Breast epithelium (tissue), 4 donors: ENCODE results near the gene CDK6. TPM values are rescaled to one million over a fixed set of nuclear protein-coding genes. Genes with fewer than 3 reads are reported as not detected.

Experiments
- DNase-seq, 2 donors: peaks; one replicate each; pipeline ENCODE4 v3.0.0-alpha.2; 2019; ENCODE audit warnings: low spot score in 2 of 2
- H3K27ac ChIP-seq, 2 donors: fragments of 200-600 bp; sonication (generic) in 1 of 2; one replicate each; pipeline ENCODE4 v1.5.1; 2016 to 2019; ENCODE audit warnings: mild to moderate bottlenecking in 1 of 2
- H3K27me3 ChIP-seq, 2 donors: fragments of 200-600 bp; sonication (generic) in 1 of 2; one replicate each; pipeline versions ENCODE4 v1.5.1 to v1.6.0; 2017 to 2019; ENCODE audit warnings: control low read depth in 1 of 2, mild to moderate bottlenecking in 1 of 2
- H3K36me3 ChIP-seq: fragments of 200-600 bp; one replicate; pipeline ENCODE4 v1.5.1; 2019
- H3K4me1 ChIP-seq, 2 donors: fragments of 200-600 bp; sonication (generic); one replicate each; pipeline ENCODE4 v1.5.1; 2016 to 2019; ENCODE audit warnings: control low read depth in 1 of 2
- H3K4me3 ChIP-seq, 3 donors: fragments of 200-600 bp; sonication (generic); 1 replicate in 2 of 3; 2 replicates in 1 of 3; pipeline ENCODE4 v1.5.1; 2016 to 2019; ENCODE audit warnings: mild to moderate bottlenecking in 3 of 3, moderate library complexity in 2 of 3
- H3K9me3 ChIP-seq, 2 donors: fragments of 200-600 bp; sonication (generic) in 1 of 2; one replicate each; pipeline ENCODE4 v1.5.1; 2016 to 2019; ENCODE audit warnings: control low read depth in 1 of 2
- CTCF ChIP-seq, 3 donors: fragments of 450-650 bp; IDR thresholded peaks; one replicate each; pipeline ENCODE4 v1.5.1; 2016 to 2017; ENCODE audit warnings: antibody characterized with exemption in 3 of 3, mild to moderate bottlenecking in 3 of 3, moderate library complexity in 3 of 3
- POLR2A ChIP-seq: fragments of 450-650 bp; IDR thresholded peaks from one replicate; pipeline ENCODE4 v1.6.1; 2016; ENCODE audit warnings: antibody characterized with exemption, mild to moderate bottlenecking, moderate library complexity
- POLR2AphosphoS5 ChIP-seq, 3 donors: sonication (generic); formaldehyde crosslinking; IDR thresholded peaks; one replicate each; pipeline ENCODE4 v1.6.1; 2017; ENCODE audit warnings: antibody characterized with exemption in 3 of 3
- intact Hi-C: fragments of 100-400 bp; cut with DNase I; formaldehyde crosslinking; loops from one replicate; pipeline ENCODE4 v1.15.1; 2023; ENCODE audit warnings: low total_unique reads
- total RNA-seq, 3 donors: library from RNA; depleted of rRNA; stranded (reverse); fragments of >200 nt; gene quantifications; one replicate each; pipeline ENCODE4 v1.1.0, GENCODE V29; 2016

The CDK6 gene
- total RNA-seq, 3 donors from 2014 or later: 12.8 to 26.2 (median 23.6) TPM

GRCh38 chr7:92614660-92615174 lies 221.7 kb downstream of the CDK6 start:
- no peak overlapping the region for H3K27ac ChIP-seq
- H3K4me1 ChIP-seq: no peaks in the 10 kb centered on the region
- no peak for DNase-seq
- peaks cover 3% of the 10 kb centered on the region for H3K36me3 ChIP-seq
- no peaks in the 10 kb centered on the region for H3K9me3 ChIP-seq
- TF ChIP-seq CTCF (IDR thresholded peaks at IDR 0.05): no peak
- no peak for TF ChIP-seq POLR2A
- TF ChIP-seq POLR2AphosphoS5 (IDR thresholded peaks at IDR 0.05): no peak
- intact Hi-C loops: no loop called here
- no peaks in the 10 kb centered on the region for H3K27me3 ChIP-seq
- no peak overlapping the region for H3K4me3 ChIP-seq

- Histone ChIP-seq H3K36me3 (peaks cover 3% of the 10 kb centered on the region), H3K27me3 (no peaks in the 10 kb centered on the region), H3K9me3 (no peaks in the 10 kb centered on the region), H3K4me3 (no peak overlapping the region), H3K27ac (no peak overlapping the region), H3K4me1 (no peaks in the 10 kb centered on the region)
- intact Hi-C loops: no loop called here
- no peak for TF ChIP-seq POLR2A
- no peak for TF ChIP-seq CTCF (IDR thresholded peaks at IDR 0.05)
- DNase-seq: no peak
Measured at GRCh38 chr7:92613720-92614119, 222.7 kb downstream of the CDK6 start.

GRCh38 chr7:92613214-92613613 lies 223.2 kb downstream of the CDK6 start:
- TF ChIP-seq POLR2A (no peak), CTCF (IDR thresholded peaks at IDR 0.05) (no peak), POLR2AphosphoS5 (IDR thresholded peaks at IDR 0.05) (no peak)
- intact Hi-C loops: no loop called here
- DNase-seq: no peak
- no peaks in the 10 kb centered on the region for H3K4me1 ChIP-seq
- H3K9me3 ChIP-seq: no peaks in the 10 kb centered on the region
- peaks cover 3% of the 10 kb centered on the region for H3K36me3 ChIP-seq
- no peak overlapping the region for H3K4me3 ChIP-seq
- no peaks in the 10 kb centered on the region for H3K27me3 ChIP-seq
- H3K27ac ChIP-seq: no peak overlapping the region

GRCh38 chr7:92612501-92612900 lies 223.9 kb downstream of the CDK6 start:
- TF ChIP-seq CTCF (IDR thresholded peaks at IDR 0.05): no peak
- TF ChIP-seq POLR2A: no peak
- no peak for TF ChIP-seq POLR2AphosphoS5 (IDR thresholded peaks at IDR 0.05)
- no peaks in the 10 kb centered on the region for H3K36me3 ChIP-seq
- no peaks in the 10 kb centered on the region for H3K9me3 ChIP-seq
- H3K27me3 ChIP-seq: no peaks in the 10 kb centered on the region
- H3K4me1 ChIP-seq: no peaks in the 10 kb centered on the region
- intact Hi-C loops: no loop called here
- H3K4me3 ChIP-seq: no peak overlapping the region
- H3K27ac ChIP-seq: no peak overlapping the region
- DNase-seq: no peak

GRCh38 chr7:92611735-92612134 lies 224.6 kb downstream of the CDK6 start:
- TF ChIP-seq CTCF (IDR thresholded peaks at IDR 0.05) (no peak), POLR2AphosphoS5 (IDR thresholded peaks at IDR 0.05) (no peak), POLR2A (no peak)
- Histone ChIP-seq H3K27me3 (no peaks in the 10 kb centered on the region), H3K4me1 (no peaks in the 10 kb centered on the region), H3K4me3 (no peak overlapping the region), H3K9me3 (no peaks in the 10 kb centered on the region), H3K27ac (no peak overlapping the region), H3K36me3 (no peaks in the 10 kb centered on the region)
- DNase-seq: no peak
- intact Hi-C loops: no loop called here
